Adrenal gland (tissue), 12 donors: ENCODE results near the gene CORO6. TPM values are rescaled to one million over a fixed set of nuclear protein-coding genes. Genes with fewer than 3 reads are reported as not detected.

Experiments
- DNase-seq, 7 donors: peaks; one replicate each; pipeline ENCODE4 v3.0.0-alpha.2; 2019 to 2020
- H3K27ac ChIP-seq, 5 donors: fragments of 200-600 bp; sonication (generic) in 4 of 5; 1 replicate in 3 of 5; 2 replicates in 2 of 5; pipeline versions ENCODE4 v1.5.1 to v1.8.0; 2016 to 2020; ENCODE audit warnings: mild to moderate bottlenecking in 1 of 5
- H3K27me3 ChIP-seq: fragments of 200-600 bp; 2 replicates; pipeline ENCODE4 v1.8.0; 2021
- H3K36me3 ChIP-seq, 2 donors: fragments of 200-600 bp; replicated peaks in 1 of 2; 1 replicate in 1 of 2; 2 replicates in 1 of 2; pipeline versions ENCODE4 v1.5.1 to v1.8.0; 2018 to 2022
- H3K4me1 ChIP-seq, 2 donors: fragments of 200-600 bp; replicated peaks in 1 of 2; 1 replicate in 1 of 2; 2 replicates in 1 of 2; pipeline versions ENCODE4 v1.5.1 to v1.8.0; 2018 to 2021
- H3K4me3 ChIP-seq, 4 donors: fragments of 200-600 bp; sonication (generic) in 3 of 4; one replicate each; pipeline ENCODE4 v1.5.1; 2016 to 2018
- H3K9me3 ChIP-seq, 3 donors: fragments of 200-600 bp; sonication (generic) in 1 of 3; replicated peaks in 1 of 3; 1 replicate in 2 of 3; 2 replicates in 1 of 3; pipeline versions ENCODE4 v1.5.1 to v1.8.0; 2016 to 2021
- CTCF ChIP-seq, 6 experiments: fragments of 450-650 bp in 4 of 6; fragments of 200-600 bp in 2 of 6; sonication (generic) in 1 of 6; IDR thresholded peaks; 1 replicate in 5 of 6; 2 replicates in 1 of 6; pipeline versions ENCODE4 v1.5.1 to v1.8.0; 2016 to 2021; ENCODE audit warnings: antibody characterized with exemption in 6 of 6, mild to moderate bottlenecking in 2 of 6, moderate library complexity in 1 of 6
- POLR2A ChIP-seq, 2 donors: fragments of 450-650 bp; IDR thresholded peaks; one replicate each; pipeline ENCODE4 v1.6.1; 2017; ENCODE audit warnings: antibody characterized with exemption in 2 of 2, mild to moderate bottlenecking in 2 of 2, moderate library complexity in 1 of 2
- WGBS, 4 donors: extraction: QIAGEN DNeasy Blood & Tissue Kit in 2 of 4; methylation state at CpG; one replicate each; pipeline versions ENCODE4 v1.1.5 to v1.1.7; 2013 to 2017; 5-methylcytosine and 5-hydroxymethylcytosine counted together
- intact Hi-C, 2 donors: fragments of 100-400 bp; cut with DNase I; formaldehyde crosslinking; loops; one replicate each; pipeline versions ENCODE4 v1.14.1 to v1.15.0; 2022 to 2023
- polyA plus RNA-seq, 3 donors: library from polyadenylated mRNA; stranded (reverse); fragments of 200-250 nt in 2 of 3; fragments of 350-450 nt in 1 of 3; fragmentation: Illumina TruSeq in 1 of 3; extraction: RNeasy Lipid Tissue Mini Kit (QIAGEN cat#74804) in 1 of 3; gene quantifications; one replicate each; pipeline ENCODE4 v1.2.3, GENCODE V29; 2013 to 2014
- total RNA-seq, 9 donors: library from RNA; depleted of rRNA in 4 of 9; stranded (reverse); fragments of >200 nt in 4 of 9; fragments of 120-200 nt in 1 of 9; fragmentation: NEBNext Ultra II Directional in 1 of 9; extraction: Animal tissue kit (Norgen Biotek cat#: 25700) in 1 of 9; gene quantifications; one replicate each; pipeline versions ENCODE4 v1.1.0 to v1.2.4, GENCODE V29; 2013 to 2023
- donor health status: healthy with polysubstance abuse.
- donor health status: Bipolar disorder and iron deficiency.
- donor health status: DM: yes; HTN: yes; CAD: no.
- donor health status: DM: no; HTN: no; CAD: no.
- donor health status: DM: no; HTN: no; CAD: no.
- donor health status: DM: yes; HTN: yes; CAD: no.

The CORO6 gene
- total and polyA plus RNA-seq, 12 donors = 0.44 to 34.0 (median 5.6) TPM

- no peaks in the 10 kb centered on the region for H3K27me3 ChIP-seq
- peak in 4 of 7 donors; percentile 31 to 52 (median 43) for DNase-seq
- intact Hi-C loops = loop anchor here in 1 of 2 donors (10.0 kb wide), 2 partner anchors 60 to 150 kb away; no protein-coding TSS in a partner anchor
- 72 to 78% (median 76%) methylated on average over 8 of the region's 8 CpGs for WGBS, 4 donors
- TF ChIP-seq CTCF (IDR thresholded peaks at IDR 0.05) (no peak), POLR2A (IDR thresholded peaks at IDR 0.05) (no peak)
- H3K9me3 ChIP-seq = no peaks in the 10 kb centered on the region
- H3K36me3 ChIP-seq = no peaks in the 10 kb centered on the region
- peak overlapping the region in 1 of 5 donors; percentile 13 for H3K27ac ChIP-seq
- H3K4me3 ChIP-seq = no peak overlapping the region
- H3K4me1 ChIP-seq = peaks cover 3 to 10% of the 10 kb centered on the region in 2 donors
These were observed 2.5 kb upstream of the CORO6 start for GRCh38 chr17:29625037-29625750.

GRCh38 chr17:29624586-29624985 lies 1.9 kb upstream of the CORO6 start:
- H3K27ac ChIP-seq = no peak overlapping the region
- H3K4me1 ChIP-seq = peaks cover 3 to 10% of the 10 kb centered on the region in 2 donors

GRCh38 chr17:29623283-29623647 lies 553 bp upstream of the CORO6 start:
- Histone ChIP-seq H3K36me3 (no peaks in the 10 kb centered on the region), H3K4me1 (peaks cover 3 to 12% of the 10 kb centered on the region in 2 donors), H3K27ac (no peak overlapping the region), H3K9me3 (no peaks in the 10 kb centered on the region), H3K4me3 (no peak overlapping the region), H3K27me3 (no peaks in the 10 kb centered on the region)
- no peak for DNase-seq
- intact Hi-C loops = loop anchor here in 1 of 2 donors (10.0 kb wide), 2 partner anchors 62 to 152 kb away; no protein-coding TSS in a partner anchor
- TF ChIP-seq CTCF (IDR thresholded peaks at IDR 0.05) = no peak
- no peak for TF ChIP-seq POLR2A (IDR thresholded peaks at IDR 0.05)
- 37 to 67% (median 54%) methylated on average over 4 of the region's 4 CpGs for WGBS, 4 donors

More at GRCh38 chr17:29624586-29624985, 1.9 kb upstream of the CORO6 start:
- Histone ChIP-seq H3K4me3 (no peak overlapping the region), H3K9me3 (no peaks in the 10 kb centered on the region), H3K36me3 (no peaks in the 10 kb centered on the region), H3K27me3 (no peaks in the 10 kb centered on the region)
- no peak for TF ChIP-seq POLR2A (IDR thresholded peaks at IDR 0.05)
- no peak for TF ChIP-seq CTCF (IDR thresholded peaks at IDR 0.05)
- WGBS, 4 donors = 66 to 76% (median 72%) methylated on average over 4 of the region's 4 CpGs
- intact Hi-C loops = loop anchor here in 1 of 2 donors (10.0 kb wide), 2 partner anchors 60 to 150 kb away; no protein-coding TSS in a partner anchor
- DNase-seq = no peak

- H3K36me3 ChIP-seq = no peaks in the 10 kb centered on the region
- 74 to 85% (median 80%) methylated on average over 5 to 8 of the region's 8 CpGs for WGBS, 4 donors
- intact Hi-C loops = loop anchor here in 1 of 2 donors (10.0 kb wide), 2 partner anchors 63 to 153 kb away; no protein-coding TSS in a partner anchor
- no peaks in the 10 kb centered on the region for H3K27me3 ChIP-seq
- H3K4me1 ChIP-seq = peaks cover 12 to 27% of the 10 kb centered on the region in 2 donors
- H3K27ac ChIP-seq = no peak overlapping the region
- no peak for TF ChIP-seq CTCF (IDR thresholded peaks at IDR 0.05)
- TF ChIP-seq POLR2A (IDR thresholded peaks at IDR 0.05) = no peak
- no peak for DNase-seq
- H3K9me3 ChIP-seq = no peaks in the 10 kb centered on the region
- H3K4me3 ChIP-seq = peak overlapping the region in 1 of 4 donors; percentile 67
These were observed 939 bp downstream of the CORO6 start for GRCh38 chr17:29621751-29622194.
